ENCODE data around the gene TIMP3.

Gene TIMP3

DNA sequence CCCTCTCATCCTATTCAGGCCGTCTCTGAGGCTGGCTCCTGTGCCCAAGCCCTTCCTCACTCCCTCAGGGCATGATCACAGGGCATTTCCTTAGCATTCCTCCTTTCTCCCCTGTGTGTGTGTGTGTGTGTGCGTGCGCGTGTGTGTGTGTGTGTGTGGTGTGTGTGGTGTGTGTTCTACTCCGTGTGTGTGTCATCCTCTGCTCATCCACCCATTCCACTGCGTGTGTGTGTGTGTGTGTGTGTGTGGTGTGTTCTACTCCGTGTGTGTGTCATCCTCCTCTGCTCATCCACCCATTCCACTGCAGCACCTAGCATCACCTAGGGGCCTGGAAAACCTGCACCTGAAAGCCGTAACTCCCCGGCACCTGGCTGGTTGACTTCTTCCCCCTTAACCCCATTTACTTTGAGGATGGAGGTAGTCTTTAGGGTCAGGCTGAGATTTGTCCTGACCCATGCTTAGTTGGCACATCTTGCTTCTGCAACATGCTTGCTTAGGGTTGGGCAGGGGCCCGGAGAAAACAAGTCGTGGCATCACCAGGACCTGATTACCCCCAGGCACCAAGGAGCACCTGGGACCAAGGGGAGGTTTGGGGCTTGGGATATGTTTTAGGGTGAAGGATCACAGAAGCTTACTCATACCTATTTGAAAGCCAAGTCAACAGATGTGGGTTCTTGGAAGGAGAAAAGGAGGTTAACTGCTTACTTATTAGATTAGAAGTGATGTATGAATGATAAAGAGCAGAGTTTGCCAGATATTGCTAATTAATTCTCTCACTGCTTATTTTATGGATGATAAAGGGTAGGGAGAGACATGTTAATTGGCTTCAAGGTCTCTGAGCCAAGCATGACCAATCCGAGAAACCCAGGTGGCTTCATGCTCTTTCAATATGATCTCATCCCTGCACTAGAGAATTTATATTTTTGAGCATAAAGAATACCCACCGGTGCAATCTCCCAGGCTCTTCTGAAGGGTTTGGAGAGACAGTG lies 18.9 kb downstream of the TIMP3 start:
- no peak for DNase-seq
- H3K9me2 ChIP-seq (replicated peaks; ENCODE audit: insufficient read depth, low read length): no peaks in the 10 kb centered on the region
- no peaks in the 10 kb centered on the region for H3F3A ChIP-seq (ENCODE audit: insufficient read depth, low read length)
- no peak overlapping the region for H3K4me3 ChIP-seq (ENCODE audit: low read length)
- no peak overlapping the region for H3K9ac ChIP-seq (ENCODE audit: low read length)
- no peak overlapping the region for H3K4me2 ChIP-seq (ENCODE audit: low read depth, low read length)
- TF ChIP-seq, protein P1, sequence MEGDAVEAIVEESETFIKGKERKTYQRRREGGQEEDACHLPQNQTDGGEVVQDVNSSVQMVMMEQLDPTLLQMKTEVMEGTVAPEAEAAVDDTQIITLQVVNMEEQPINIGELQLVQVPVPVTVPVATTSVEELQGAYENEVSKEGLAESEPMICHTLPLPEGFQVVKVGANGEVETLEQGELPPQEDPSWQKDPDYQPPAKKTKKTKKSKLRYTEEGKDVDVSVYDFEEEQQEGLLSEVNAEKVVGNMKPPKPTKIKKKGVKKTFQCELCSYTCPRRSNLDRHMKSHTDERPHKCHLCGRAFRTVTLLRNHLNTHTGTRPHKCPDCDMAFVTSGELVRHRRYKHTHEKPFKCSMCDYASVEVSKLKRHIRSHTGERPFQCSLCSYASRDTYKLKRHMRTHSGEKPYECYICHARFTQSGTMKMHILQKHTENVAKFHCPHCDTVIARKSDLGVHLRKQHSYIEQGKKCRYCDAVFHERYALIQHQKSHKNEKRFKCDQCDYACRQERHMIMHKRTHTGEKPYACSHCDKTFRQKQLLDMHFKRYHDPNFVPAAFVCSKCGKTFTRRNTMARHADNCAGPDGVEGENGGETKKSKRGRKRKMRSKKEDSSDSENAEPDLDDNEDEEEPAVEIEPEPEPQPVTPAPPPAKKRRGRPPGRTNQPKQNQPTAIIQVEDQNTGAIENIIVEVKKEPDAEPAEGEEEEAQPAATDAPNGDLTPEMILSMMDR (IDR thresholded peaks at IDR 0.05; ENCODE audit: low read length): no peak
- TF ChIP-seq EZH2 (optimal IDR thresholded peaks at IDR 0.05; ENCODE audit: low read depth, low read length) (no peak), EZH2phosphoT487 (IDR thresholded peaks at IDR 0.05; ENCODE audit: low read length) (no peak)
- H3K9me3 ChIP-seq (replicated peaks; ENCODE audit: insufficient read depth, low read length): no peaks in the 10 kb centered on the region
- no peaks in the 10 kb centered on the region for H4K20me1 ChIP-seq (ENCODE audit: insufficient read depth, low read length)
- H3K27me3 ChIP-seq (replicated peaks; ENCODE audit: insufficient read depth, low read length): no peaks in the 10 kb centered on the region
- H2AFZ ChIP-seq (ENCODE audit: low read length): no peak overlapping the region
- no peaks in the 10 kb centered on the region for H3K36me3 ChIP-seq (replicated peaks; ENCODE audit: insufficient read depth, low read length)
- no peaks in the 10 kb centered on the region for H3K4me1 ChIP-seq (ENCODE audit: low read length)
- H3K79me2 ChIP-seq (ENCODE audit: low read length): no peaks in the 10 kb centered on the region
- no peak overlapping the region for H3K27ac ChIP-seq (ENCODE audit: low read length)

DNA sequence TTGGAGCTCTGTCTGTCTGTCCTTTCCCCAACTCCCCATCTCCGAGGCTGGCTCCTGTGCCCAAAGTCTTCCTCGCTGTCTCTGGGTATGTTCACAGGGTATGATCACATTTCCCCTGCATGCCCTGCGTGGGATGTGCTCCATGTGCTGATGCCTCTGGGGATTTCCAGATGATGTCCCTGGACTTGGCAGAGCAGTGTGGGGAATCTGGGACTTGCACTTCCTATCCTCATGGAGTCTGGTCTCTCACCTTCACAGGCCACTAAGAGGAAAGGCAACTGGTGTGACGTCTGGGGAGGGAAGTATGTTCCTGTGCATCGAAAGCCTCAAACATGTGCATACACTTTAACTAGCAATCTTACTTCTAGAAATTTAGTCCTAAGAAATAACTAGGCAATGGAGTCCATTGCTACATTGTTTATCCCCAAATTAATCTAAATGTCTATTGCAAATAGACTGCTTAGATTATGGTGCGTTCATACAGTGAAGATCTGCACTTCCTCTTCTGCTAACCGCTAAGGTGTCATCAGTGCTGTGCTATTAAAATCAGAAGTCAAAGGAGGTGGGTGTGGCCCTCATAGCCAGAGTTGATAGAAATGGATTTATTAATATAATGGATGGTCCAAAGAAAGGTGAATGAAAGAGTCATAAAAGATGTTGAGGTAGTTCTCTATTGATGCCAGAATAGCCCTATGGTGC lies 20.8 kb downstream of the TIMP3 start:
- Histone ChIP-seq H3K4me3 (ENCODE audit: low read length) (no peak overlapping the region), H2AFZ (ENCODE audit: low read length) (no peak overlapping the region), H3K4me1 (ENCODE audit: low read length) (no peaks in the 10 kb centered on the region), H3F3A (ENCODE audit: insufficient read depth, low read length) (no peaks in the 10 kb centered on the region), H4K20me1 (ENCODE audit: insufficient read depth, low read length) (no peaks in the 10 kb centered on the region), H3K9ac (ENCODE audit: low read length) (no peak overlapping the region), H3K36me3 (replicated peaks; ENCODE audit: insufficient read depth, low read length) (no peaks in the 10 kb centered on the region), H3K27ac (ENCODE audit: low read length) (no peak overlapping the region), H3K9me2 (replicated peaks; ENCODE audit: insufficient read depth, low read length) (no peaks in the 10 kb centered on the region), H3K79me2 (ENCODE audit: low read length) (no peaks in the 10 kb centered on the region), H3K4me2 (ENCODE audit: low read depth, low read length) (no peak overlapping the region), H3K27me3 (replicated peaks; ENCODE audit: insufficient read depth, low read length) (no peaks in the 10 kb centered on the region), H3K9me3 (replicated peaks; ENCODE audit: insufficient read depth, low read length) (no peaks in the 10 kb centered on the region)
- DNase-seq: no peak
- TF ChIP-seq EZH2phosphoT487 (IDR thresholded peaks at IDR 0.05; ENCODE audit: low read length) (no peak), EZH2 (optimal IDR thresholded peaks at IDR 0.05; ENCODE audit: low read depth, low read length) (no peak)
- TF ChIP-seq, protein P1 (IDR thresholded peaks at IDR 0.05; ENCODE audit: low read length): no peak

DNA sequence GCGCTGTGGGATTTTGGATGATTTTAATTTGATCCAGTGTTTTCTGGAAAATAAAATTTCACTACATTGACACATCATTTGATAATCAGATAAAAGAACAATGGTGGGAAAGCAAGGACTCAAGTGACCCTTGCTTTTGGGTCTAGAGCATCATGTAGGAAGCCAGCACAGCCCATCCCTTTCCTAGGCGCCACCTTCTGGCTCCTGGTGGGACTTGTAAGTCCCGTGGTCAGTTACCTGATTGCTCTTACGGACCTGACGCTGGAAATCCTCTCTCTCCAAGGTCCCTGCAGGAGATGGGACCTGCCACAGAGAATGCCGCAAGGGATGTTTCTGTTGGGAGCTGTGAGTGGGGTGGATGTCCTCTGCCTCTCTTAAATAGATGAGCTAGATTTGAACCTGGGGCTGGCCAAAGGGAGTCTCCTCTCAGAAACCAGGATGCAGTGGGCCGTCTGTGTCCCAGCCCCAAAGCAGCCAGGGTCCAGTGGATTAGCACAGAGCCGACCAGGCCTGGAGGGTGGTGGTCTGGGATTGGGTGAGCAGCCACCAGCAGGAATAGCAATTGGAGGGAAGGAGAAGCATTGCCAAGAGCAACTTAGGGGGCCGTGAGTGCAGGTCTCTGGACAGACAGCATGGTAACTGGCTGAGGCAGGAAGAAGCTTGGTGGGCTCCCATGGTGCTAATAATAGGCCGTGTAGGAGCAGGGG lies 21.7 kb downstream of the TIMP3 start:
- Histone ChIP-seq H3K4me3 (ENCODE audit: low read length) (no peak overlapping the region), H2AFZ (ENCODE audit: low read length) (no peak overlapping the region), H3K27me3 (replicated peaks; ENCODE audit: insufficient read depth, low read length) (no peaks in the 10 kb centered on the region), H3K9me2 (replicated peaks; ENCODE audit: insufficient read depth, low read length) (no peaks in the 10 kb centered on the region), H3K9ac (ENCODE audit: low read length) (no peak overlapping the region), H3K4me2 (ENCODE audit: low read depth, low read length) (no peak overlapping the region), H3F3A (ENCODE audit: insufficient read depth, low read length) (no peaks in the 10 kb centered on the region), H4K20me1 (ENCODE audit: insufficient read depth, low read length) (no peaks in the 10 kb centered on the region), H3K36me3 (replicated peaks; ENCODE audit: insufficient read depth, low read length) (no peaks in the 10 kb centered on the region), H3K27ac (ENCODE audit: low read length) (no peak overlapping the region), H3K9me3 (replicated peaks; ENCODE audit: insufficient read depth, low read length) (no peaks in the 10 kb centered on the region), H3K79me2 (ENCODE audit: low read length) (no peaks in the 10 kb centered on the region), H3K4me1 (ENCODE audit: low read length) (no peaks in the 10 kb centered on the region)
- TF ChIP-seq EZH2 (optimal IDR thresholded peaks at IDR 0.05; ENCODE audit: low read depth, low read length): no peak
- no peak for TF ChIP-seq EZH2phosphoT487 (IDR thresholded peaks at IDR 0.05; ENCODE audit: low read length)
- TF ChIP-seq, protein P1 (IDR thresholded peaks at IDR 0.05; ENCODE audit: low read length): peak; percentile 37
- DNase-seq: no peak

Measured in MM.1S (cell line).